Measurements from ENCODE around the gene NCK2.

- no peak for TF ChIP-seq HNF4A (CRISPR knock-in tag; IDR thresholded peaks at IDR 0.05)
- TF ChIP-seq CTCF (CRISPR knock-in tag; IDR thresholded peaks at IDR 0.05), result no peak
- TF ChIP-seq, protein P1, sequence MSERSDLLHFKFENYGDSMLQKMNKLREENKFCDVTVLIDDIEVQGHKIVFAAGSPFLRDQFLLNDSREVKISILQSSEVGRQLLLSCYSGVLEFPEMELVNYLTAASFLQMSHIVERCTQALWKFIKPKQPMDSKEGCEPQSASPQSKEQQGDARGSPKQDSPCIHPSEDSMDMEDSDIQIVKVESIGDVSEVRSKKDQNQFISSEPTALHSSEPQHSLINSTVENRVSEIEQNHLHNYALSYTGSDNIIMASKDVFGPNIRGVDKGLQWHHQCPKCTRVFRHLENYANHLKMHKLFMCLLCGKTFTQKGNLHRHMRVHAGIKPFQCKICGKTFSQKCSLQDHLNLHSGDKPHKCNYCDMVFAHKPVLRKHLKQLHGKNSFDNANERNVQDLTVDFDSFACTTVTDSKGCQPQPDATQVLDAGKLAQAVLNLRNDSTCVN (CRISPR knock-in tag; IDR thresholded peaks at IDR 0.05; ENCODE audit: borderline replicate concordance), result no peak
- TF ChIP-seq, protein P2, sequence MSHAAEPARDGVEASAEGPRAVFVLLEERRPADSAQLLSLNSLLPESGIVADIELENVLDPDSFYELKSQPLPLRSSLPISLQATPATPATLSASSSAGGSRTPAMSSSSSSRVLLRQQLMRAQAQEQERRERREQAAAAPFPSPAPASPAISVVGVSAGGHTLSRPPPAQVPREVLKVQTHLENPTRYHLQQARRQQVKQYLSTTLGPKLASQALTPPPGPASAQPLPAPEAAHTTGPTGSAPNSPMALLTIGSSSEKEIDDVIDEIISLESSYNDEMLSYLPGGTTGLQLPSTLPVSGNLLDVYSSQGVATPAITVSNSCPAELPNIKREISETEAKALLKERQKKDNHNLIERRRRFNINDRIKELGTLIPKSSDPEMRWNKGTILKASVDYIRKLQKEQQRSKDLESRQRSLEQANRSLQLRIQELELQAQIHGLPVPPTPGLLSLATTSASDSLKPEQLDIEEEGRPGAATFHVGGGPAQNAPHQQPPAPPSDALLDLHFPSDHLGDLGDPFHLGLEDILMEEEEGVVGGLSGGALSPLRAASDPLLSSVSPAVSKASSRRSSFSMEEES (CRISPR knock-in tag; IDR thresholded peaks at IDR 0.05), result no peak
- no peak for TF ChIP-seq HDAC6 (IDR thresholded peaks at IDR 0.05; ENCODE audit: low read depth, low read length)
- TF ChIP-seq ZFP41 (CRISPR knock-in tag; IDR thresholded peaks at IDR 0.05; ENCODE audit: borderline replicate concordance), result no peak
- TF ChIP-seq IRX3 (CRISPR knock-in tag; IDR thresholded peaks at IDR 0.05; ENCODE audit: borderline replicate concordance, low read depth), result no peak
These were observed 161.8 kb downstream of the NCK2 start for GRCh38 chr2:105906481-105906880.

All from HepG2 (cell line).